ENCODE results near the gene SORCS1.

SORCS1 gene

DNA sequence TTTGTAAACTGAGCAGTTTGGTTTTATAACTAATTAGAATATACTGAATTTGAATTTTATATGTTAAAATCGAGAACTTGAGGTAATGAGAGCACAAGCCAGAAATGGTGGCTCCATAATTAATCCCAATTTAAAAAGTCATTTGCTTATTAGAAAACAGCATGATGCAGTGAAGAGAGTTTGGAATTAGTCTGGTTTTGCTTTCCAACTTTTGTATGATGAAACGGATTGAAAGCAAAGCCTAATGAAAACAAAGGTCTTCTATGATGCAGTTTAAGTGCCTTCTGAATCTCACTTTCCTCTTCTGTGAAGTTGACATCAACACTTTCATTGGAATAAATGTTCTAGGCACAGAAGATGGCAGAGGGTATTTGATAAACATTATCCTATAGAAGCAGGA lies 89.4 kb downstream of the SORCS1 start:
- Histone ChIP-seq H3K27ac (ENCODE audit: low read depth, low read length, poor library complexity, severe bottlenecking) (no peak overlapping the region), H3F3A (ENCODE audit: insufficient read depth, low read length) (no peaks in the 10 kb centered on the region), H2AFZ (ENCODE audit: low read length) (no peak overlapping the region), H3K4me1 (ENCODE audit: insufficient read depth, low read length, severe bottlenecking) (no peaks in the 10 kb centered on the region), H4K20me1 (ENCODE audit: insufficient read depth, low read length) (no peaks in the 10 kb centered on the region), H3K4me3 (ENCODE audit: low read depth, low read length, poor library complexity, severe bottlenecking) (no peak overlapping the region), H3K9ac (ENCODE audit: low read length) (no peak overlapping the region), H3K79me2 (ENCODE audit: insufficient read depth, low read length) (no peaks in the 10 kb centered on the region), H3K4me2 (ENCODE audit: low read length) (no peak overlapping the region), H3K9me2 (ENCODE audit: low read depth, low read length) (no peaks in the 10 kb centered on the region), H3K36me3 (ENCODE audit: insufficient read depth, low read length) (no peaks in the 10 kb centered on the region), H3K9me3 (ENCODE audit: low read length) (no peaks in the 10 kb centered on the region), H3K27me3 (ENCODE audit: insufficient read depth, low read length) (no peaks in the 10 kb centered on the region)
- TF ChIP-seq, protein P1, sequence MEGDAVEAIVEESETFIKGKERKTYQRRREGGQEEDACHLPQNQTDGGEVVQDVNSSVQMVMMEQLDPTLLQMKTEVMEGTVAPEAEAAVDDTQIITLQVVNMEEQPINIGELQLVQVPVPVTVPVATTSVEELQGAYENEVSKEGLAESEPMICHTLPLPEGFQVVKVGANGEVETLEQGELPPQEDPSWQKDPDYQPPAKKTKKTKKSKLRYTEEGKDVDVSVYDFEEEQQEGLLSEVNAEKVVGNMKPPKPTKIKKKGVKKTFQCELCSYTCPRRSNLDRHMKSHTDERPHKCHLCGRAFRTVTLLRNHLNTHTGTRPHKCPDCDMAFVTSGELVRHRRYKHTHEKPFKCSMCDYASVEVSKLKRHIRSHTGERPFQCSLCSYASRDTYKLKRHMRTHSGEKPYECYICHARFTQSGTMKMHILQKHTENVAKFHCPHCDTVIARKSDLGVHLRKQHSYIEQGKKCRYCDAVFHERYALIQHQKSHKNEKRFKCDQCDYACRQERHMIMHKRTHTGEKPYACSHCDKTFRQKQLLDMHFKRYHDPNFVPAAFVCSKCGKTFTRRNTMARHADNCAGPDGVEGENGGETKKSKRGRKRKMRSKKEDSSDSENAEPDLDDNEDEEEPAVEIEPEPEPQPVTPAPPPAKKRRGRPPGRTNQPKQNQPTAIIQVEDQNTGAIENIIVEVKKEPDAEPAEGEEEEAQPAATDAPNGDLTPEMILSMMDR (IDR thresholded peaks at IDR 0.05; ENCODE audit: low read length): no peak
- TF ChIP-seq EZH2 (IDR thresholded peaks at IDR 0.05; ENCODE audit: borderline replicate concordance, low read length): no peak

DNA sequence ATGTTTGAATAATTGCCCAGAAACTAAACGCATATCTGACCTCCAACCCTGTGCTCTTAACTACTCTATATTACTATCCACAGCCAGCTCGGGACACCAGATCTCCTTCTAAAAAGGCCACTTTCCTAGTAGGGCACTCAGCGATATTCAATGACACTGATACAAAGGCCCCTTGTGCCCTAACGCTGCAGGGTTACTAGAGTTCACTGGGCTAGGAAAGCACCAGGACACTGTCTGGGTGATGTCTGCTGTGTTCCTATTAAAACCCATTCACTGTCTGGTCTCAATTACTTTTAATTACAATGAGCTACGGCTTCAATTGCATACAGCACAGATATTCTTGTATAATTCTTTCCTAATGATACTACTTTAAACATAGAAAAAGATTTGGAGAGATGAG lies 91.7 kb downstream of the SORCS1 start:
- Histone ChIP-seq H3K27me3 (ENCODE audit: insufficient read depth, low read length) (no peaks in the 10 kb centered on the region), H3K9ac (ENCODE audit: low read length) (no peak overlapping the region)
- TF ChIP-seq, protein P1 (IDR thresholded peaks at IDR 0.05; ENCODE audit: low read length): no peak
- no peak for TF ChIP-seq EZH2 (IDR thresholded peaks at IDR 0.05; ENCODE audit: borderline replicate concordance, low read length)

DNA sequence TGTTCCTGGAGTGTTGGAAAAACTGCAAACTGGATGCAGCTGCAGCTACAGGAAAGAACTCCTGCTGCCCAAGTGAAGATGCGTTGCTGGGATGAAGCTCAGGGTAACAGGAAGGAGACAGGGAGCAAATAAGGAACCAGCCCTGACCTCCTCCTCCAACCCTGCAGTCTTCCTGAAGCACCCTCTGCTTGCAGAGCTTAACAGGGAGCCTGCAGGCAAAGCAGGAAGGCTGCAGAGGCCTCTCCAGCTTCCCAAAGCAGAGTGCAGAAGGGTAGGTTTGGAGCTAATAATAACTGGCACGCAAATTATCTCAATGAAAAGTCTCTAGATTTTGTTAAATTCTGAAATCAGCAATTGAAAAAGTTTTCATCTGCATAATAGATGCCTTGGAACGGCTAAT lies 92.5 kb downstream of the SORCS1 start:
- Histone ChIP-seq H3F3A (ENCODE audit: insufficient read depth, low read length) (no peaks in the 10 kb centered on the region), H3K4me3 (ENCODE audit: low read depth, low read length, poor library complexity, severe bottlenecking) (no peak overlapping the region), H3K27me3 (ENCODE audit: insufficient read depth, low read length) (no peaks in the 10 kb centered on the region), H3K9me3 (ENCODE audit: low read length) (no peaks in the 10 kb centered on the region), H3K4me1 (ENCODE audit: insufficient read depth, low read length, severe bottlenecking) (no peaks in the 10 kb centered on the region), H3K36me3 (ENCODE audit: insufficient read depth, low read length) (no peaks in the 10 kb centered on the region), H3K27ac (ENCODE audit: low read depth, low read length, poor library complexity, severe bottlenecking) (no peak overlapping the region), H3K9me2 (ENCODE audit: low read depth, low read length) (no peaks in the 10 kb centered on the region), H4K20me1 (ENCODE audit: insufficient read depth, low read length) (no peaks in the 10 kb centered on the region), H3K4me2 (ENCODE audit: low read length) (no peak overlapping the region), H3K79me2 (ENCODE audit: insufficient read depth, low read length) (no peaks in the 10 kb centered on the region), H3K9ac (ENCODE audit: low read length) (no peak overlapping the region), H2AFZ (ENCODE audit: low read length) (no peak overlapping the region)
- TF ChIP-seq, protein P1 (IDR thresholded peaks at IDR 0.05; ENCODE audit: low read length): no peak
- TF ChIP-seq EZH2 (IDR thresholded peaks at IDR 0.05; ENCODE audit: borderline replicate concordance, low read length): no peak

More for the DNA sequence above, 91.7 kb downstream of the SORCS1 start:
- Histone ChIP-seq H3K4me2 (ENCODE audit: low read length) (no peak overlapping the region), H2AFZ (ENCODE audit: low read length) (no peak overlapping the region), H3K36me3 (ENCODE audit: insufficient read depth, low read length) (no peaks in the 10 kb centered on the region), H3K27ac (ENCODE audit: low read depth, low read length, poor library complexity, severe bottlenecking) (no peak overlapping the region), H3K4me1 (ENCODE audit: insufficient read depth, low read length, severe bottlenecking) (no peaks in the 10 kb centered on the region), H3F3A (ENCODE audit: insufficient read depth, low read length) (no peaks in the 10 kb centered on the region), H4K20me1 (ENCODE audit: insufficient read depth, low read length) (no peaks in the 10 kb centered on the region), H3K79me2 (ENCODE audit: insufficient read depth, low read length) (no peaks in the 10 kb centered on the region), H3K9me2 (ENCODE audit: low read depth, low read length) (no peaks in the 10 kb centered on the region), H3K4me3 (ENCODE audit: low read depth, low read length, poor library complexity, severe bottlenecking) (no peak overlapping the region), H3K9me3 (ENCODE audit: low read length) (no peaks in the 10 kb centered on the region)
